GM18909 (cell line): ENCODE measurements around the gene FCRLA.

Experiments
- ATAC-seq: cut with Tn5 transposase; IDR thresholded peaks from one replicate; pipeline ENCODE4 v1.9.1; 2021; ENCODE audit warnings: mild to moderate bottlenecking; ENCODE audit not compliant: unreplicated experiment, poor library complexity

The FCRLA gene

DNA sequence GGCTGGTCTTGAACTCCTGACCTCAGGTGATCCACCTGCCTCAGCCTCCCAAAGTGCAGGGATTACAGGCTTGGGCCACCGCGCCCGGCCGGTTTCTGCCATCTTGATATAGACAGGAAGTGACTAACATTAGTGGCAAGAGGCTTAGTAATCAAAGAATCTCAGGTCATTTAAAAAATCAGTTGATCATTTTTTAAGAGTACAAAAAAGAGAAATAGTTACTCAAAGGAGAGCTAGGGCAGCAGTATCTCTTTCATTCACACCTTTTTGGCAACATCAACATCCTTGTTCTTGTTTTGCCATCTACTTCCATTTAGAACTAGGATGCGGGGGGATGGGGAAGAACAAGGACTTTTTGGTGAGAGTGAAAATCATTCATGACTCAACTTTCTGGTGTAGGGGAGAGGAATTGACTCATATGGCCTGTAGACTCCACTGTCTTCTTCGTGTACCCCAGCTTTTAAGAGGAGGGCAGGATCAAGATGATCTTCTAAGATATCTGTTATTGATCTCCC, 23.1 kb downstream of the FCRLA start:
- no peak for ATAC-seq

DNA sequence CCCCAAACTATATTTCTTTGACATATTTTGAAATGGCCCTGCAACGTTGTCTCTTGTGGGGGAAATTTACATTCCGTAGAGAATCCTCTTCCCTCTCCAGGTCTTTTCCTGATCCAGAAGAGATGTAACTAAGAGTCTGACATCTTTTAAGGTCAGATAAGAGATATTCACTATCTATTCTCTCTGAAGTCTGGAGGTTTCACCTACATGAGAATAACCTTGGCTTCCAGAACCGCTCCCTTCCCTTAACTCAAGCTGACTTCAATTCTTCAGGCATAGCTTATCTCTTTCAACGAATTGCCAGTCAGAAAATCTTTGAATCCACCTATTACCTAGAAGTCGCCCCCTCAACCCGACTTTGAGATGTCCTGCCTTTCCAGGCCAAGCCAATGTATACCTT, 24.2 kb downstream of the FCRLA start:
- ATAC-seq: no peak

DNA sequence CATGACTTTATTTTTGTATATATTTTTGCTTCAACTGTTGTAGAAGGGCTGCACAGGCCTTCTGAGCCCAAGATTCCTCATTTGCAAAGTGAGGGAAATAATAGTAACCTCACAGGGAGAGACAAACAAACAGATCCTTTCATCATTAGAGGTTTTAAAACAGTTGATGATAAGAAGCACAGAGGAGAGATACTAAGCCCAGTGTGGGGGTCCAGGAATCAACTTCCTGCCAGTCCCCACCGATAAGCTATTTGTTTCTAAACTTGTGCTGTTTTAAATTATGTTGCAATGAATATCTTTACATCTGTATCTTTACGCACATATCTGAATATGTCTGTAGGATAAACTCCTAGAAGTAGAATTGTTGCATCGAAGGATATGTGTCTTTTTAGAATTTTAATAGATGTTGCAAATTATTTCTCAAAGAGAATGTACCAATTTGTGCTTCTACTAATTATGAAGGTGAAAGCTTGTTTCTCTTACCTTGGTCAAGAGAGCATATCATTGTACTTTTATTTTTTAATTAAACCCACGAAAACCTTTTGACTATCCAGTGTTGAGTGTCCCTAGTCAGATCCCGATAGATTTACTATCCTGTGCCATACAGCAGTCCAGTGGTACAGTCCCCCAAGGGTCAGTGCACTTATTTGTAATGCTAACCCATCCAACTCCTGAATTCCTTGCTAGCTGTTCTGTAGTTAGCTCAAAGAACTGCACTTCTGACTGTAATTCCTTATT, 25.1 kb downstream of the FCRLA start:
- no peak for ATAC-seq

DNA sequence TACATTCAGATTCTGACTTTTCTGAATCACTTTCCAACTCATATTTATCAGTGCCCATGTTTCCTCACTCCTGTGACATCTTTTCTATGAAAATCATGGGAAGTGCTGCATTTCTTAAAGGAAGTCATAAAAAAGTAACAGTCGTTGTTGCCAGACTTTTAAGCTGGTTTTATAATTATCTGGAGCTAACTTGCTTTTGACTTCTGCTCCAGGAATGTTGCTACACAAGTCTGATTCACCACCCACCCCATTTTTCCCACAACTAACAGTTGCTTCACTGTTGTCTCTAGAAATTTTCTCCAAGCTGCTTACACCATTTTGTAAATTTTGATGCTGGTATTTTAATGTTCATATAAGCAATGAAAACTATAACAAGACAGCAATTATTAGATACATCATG, 26.5 kb downstream of the FCRLA start:
- ATAC-seq: no peak

DNA sequence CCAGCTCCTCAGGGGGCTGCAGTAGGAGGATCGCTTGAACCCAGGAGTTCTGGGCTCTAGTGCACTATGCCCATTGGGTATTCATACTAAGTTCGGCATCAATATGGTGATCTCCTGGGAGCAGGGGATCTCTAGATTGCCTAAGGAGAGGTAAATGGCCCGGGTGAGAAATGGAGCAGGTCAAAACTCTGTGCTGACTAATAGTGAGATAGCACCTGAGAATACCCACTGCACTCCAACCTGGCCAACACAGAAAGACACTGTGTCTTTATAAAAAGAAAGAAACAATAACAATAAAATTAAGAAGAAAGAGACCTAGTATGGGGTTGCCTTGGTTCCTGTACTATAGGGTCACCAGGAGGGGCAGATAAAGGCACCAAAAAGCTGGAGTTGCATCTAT, 28.8 kb downstream of the FCRLA start:
- ATAC-seq: no peak

DNA sequence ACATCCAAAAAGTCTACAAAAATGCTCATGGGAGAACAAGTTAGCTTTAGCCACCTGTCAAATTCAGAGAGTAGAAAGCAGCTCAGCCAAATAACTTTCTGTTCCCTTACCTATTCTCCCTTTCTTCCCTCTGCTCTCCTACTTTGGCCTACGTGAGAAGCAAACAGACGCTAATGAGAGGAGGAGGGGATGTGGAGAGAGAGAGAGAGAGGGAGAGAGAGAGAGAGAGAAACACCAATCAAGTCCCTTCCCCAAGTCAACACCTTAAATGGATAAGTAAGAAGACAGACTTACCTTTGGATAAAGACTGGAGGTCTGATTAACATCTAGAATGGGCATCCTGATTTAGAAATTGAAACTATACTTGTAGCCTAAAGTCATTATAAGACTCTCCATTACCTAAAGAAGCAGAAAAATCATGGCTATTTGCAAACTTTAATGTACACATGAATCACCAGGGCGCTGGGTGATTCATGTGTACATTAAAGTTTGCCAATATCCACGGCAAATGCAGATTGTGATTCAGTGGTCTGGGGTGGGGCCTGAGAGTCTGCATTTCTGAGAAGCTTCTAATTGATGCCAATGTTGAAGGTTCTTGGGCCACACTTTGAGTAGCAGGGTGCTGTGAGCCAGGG, 29.4 kb downstream of the FCRLA start:
- no peak for ATAC-seq

DNA sequence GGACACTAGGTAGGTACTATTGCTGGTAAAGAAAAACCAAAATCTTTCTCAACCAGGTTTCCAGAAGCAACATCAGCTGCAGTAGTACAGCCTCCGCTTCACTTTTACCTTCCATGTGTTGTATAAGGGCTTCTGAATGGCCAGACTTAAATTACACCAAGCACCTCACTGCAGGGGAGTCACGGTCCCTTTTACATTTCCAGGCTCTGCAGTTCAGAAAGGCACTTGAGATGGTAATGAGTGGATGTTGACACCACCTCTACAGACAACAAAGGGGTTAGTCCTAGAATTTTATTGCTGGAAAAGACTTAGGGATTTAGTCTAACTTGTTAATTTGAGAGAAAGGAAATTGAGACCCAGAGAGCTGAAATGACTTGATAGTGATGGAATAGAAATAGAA, 30.6 kb downstream of the FCRLA start:
- no peak for ATAC-seq

DNA sequence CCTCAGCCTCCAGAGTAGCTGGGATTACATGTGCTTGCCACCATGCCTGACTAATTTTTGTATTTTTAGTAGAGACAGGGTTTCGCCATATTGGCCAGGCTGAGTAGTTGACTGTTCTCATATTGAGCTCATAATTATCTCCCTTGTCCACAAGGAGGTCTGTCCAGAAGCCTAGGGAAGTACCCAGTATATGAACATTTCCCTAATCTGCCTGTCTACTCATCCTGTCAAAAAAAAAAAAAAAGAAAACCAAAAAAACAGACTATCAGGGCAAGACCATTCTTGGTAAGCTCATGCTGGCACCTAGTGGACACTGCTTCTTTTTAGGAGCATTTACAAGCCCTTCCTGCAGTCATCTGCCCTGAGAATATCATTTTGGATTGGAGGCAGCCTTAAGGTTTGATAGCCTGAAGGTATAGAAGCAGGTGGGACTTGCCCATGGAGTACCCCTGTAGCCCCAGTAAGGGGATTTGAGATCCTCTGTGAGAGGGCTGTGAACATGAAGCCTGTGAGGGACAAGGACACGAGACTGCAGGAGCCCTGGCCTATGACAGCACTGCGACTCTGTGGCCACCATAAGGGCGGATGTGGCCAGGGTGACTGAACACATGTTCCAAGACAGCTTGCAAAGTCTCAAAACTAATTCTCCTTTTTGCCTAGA, 31.7 kb downstream of the FCRLA start:
- ATAC-seq: peak; percentile 75

DNA sequence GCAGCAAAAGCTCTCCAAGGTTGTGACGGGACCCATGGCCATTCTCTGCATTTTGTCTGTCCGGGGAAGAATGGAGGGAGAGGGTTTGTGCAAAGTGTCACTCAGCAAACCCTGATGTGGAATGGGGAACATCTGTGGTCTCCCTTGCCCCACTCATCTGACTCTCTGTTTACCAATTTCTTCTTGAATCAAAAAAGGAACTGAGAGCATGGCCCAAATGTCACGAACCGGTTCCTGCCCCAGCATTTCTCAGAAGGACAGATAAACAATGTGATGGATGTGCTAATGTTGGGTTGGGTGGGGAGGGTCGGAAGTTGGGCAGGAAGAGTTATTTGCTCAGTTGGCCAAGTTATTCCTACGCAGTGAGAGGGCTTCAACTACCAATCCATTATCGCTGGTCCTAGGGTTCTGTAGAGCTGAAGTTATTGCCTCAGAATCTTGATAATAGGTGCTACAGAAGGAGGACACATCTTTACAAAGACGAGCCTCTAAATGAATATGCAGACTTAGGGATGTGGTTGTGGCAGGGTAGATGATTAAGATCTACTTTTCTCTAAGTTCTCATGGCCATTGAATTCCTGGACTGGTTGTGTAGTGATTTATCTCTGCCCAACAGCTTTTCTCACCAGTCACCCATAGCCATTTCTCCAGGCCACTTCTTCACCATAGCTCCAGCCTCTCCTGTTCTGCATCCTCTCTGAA, 33.0 kb downstream of the FCRLA start:
- ATAC-seq: peak; percentile 35

DNA sequence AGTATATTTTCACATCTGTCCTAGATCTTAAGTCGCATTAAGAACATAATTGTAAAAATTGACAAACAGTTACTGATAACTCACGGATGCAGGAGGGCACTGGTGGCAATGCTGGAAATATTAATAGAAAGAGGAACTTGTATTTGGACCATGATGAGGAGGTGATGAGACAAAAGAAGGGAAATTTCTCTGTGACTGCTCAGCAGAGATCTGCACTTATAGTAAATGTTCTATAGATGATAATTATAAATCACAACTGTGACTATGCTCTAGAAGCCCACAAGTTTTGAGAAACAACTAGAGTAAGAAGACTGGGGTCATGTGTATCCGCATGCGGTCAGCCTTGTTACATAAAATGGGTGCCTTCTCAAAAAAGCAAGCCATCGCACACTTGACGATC, 33.9 kb downstream of the FCRLA start:
- no peak for ATAC-seq

DNA sequence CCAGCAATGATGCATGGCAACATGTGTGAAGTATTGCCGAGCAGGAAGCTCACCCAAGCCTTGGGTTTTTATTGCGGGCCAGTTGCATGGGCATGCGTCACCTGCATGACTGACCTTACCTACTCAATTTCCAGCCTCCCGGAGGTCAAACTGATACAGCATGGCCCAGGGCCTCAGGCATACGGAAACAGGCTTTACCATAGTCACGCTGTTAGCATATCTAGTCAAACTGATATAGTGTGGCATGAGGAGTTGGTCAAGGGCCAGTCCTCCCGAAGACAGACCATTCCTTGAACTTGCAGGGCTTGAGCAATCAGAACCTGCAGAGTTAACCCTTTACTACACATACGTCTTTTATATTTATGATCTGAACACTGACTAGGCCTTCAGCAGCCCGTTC, 36.2 kb downstream of the FCRLA start:
- no peak for ATAC-seq

DNA sequence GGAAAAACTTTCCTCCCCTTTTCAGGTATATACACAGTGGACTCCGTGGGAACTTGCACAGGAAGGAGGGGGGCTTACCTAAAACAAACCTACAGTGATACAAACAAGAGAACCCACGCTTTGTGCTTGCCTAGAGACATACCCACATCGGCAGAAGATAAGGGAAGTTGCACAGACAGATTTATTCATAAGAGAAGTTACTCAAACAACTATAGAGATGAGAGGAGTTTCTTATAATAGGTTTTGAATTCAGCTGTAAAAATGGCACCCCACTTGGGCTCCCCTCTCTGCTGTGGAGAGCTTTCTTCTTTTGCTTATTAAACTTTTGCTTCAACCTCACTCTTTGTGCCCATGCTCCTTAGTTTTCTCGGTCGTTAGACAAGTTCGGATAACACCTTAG, 40.8 kb downstream of the FCRLA start:
- no peak for ATAC-seq

DNA sequence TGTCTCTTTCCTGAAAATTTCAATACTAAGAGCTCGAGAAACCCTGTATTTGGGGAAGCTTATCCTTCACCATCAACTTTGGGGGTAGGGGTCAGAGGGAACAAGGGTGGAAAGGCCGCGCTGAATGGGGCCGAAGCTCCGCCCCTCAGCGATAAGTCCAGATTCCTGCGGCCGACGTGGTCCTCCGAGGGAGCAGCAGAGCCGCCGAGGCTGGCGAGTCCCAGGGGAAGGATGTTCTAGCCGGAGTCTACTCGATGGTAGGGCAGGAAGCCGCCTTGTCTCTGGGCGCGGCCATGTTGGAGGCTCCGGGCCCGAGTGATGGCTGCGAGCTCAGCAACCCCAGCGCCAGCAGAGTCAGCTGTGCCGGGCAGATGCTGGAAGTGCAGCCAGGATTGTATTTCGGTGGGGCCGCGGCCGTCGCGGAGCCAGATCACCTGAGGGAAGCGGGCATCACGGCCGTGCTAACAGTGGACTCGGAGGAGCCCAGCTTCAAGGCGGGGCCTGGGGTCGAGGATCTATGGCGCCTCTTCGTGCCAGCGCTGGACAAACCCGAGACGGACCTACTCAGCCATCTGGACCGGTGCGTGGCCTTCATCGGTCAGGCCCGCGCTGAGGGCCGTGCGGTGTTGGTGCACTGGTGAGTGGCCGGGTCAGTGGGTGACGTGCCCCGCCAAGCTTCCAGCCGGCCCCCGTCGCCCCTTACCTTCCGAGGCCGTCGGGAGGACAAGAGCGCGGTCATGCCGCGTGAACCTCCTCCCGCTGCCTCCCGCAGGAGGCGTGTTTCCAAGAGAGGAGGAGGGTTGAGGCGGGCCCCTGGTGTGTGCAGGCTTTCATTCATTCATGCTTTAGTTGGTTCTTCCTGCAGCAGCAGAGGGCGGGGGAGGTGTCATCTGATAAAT, 42.7 kb downstream of the FCRLA start, which contains the start of gene DUSP12:
TSS of gene DUSP12 (plus strand) at position 278 of the 899 bp plus-strand sequence. CDS start at position 294, 16 bp downstream.
- ATAC-seq: peak; percentile 98

DNA sequence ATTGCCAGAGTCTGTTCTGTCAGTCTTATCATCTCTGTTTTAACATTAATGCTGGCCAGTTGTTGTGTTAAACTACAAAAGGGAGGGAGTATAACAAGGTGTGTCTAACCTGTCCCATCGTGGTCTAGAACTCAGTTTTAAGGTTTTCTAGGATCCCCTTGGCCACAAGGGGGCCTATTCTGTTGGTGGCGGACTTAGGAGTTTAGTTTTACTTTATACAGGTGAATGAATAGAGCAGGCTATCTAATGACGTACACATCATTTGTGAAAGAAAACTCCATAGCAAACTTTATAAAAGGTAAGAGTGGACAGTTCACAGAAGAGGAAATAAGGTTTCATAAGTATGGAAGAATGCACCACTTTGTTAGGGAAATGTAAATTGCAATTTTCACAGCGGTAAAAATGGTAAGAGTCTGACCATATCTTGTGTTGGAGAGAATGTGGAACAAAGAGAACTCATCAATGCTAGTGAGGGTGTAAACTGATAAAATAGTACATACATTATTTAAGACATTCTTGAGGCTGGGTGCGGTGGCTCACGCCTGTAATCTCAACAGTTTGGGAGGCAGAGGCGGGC, 56.6 kb downstream of the FCRLA start:
- no peak for ATAC-seq
